RWPE2 (cell line): ENCODE data around the gene ACTR2.

Source experiments
- ATAC-seq: fragments of 200-7000 bp; cut with Tn5 transposase; 3 replicates; pipeline ENCODE4 v1.9.1; 2021; ENCODE audit warnings: low read depth
- DNase-seq: peaks from one replicate; pipeline ENCODE4 v3.0.0-alpha.2; 2020; ENCODE audit warnings: low spot score
- H3K27ac ChIP-seq: fragments of 450-650 bp; 2 replicates; pipeline ENCODE4 v1.5.1; 2017; ENCODE audit warnings: mild to moderate bottlenecking; ENCODE audit not compliant: poor library complexity, severe bottlenecking
- H3K27me3 ChIP-seq: fragments of 250-450 bp; sonication (Bioruptor Pico); 2 replicates; pipeline ENCODE4 v1.5.1; 2021; ENCODE audit warnings: mild to moderate bottlenecking, moderate library complexity; ENCODE audit not compliant: insufficient read depth, poor library complexity, severe bottlenecking
- H3K36me3 ChIP-seq: fragments of 250-450 bp; sonication (Bioruptor Pico); 2 replicates; pipeline ENCODE4 v1.5.1; 2020; ENCODE audit warnings: low read depth, mild to moderate bottlenecking, moderate library complexity
- H3K4me1 ChIP-seq: fragments of 250-450 bp; sonication (Bioruptor Pico); 2 replicates; pipeline ENCODE4 v1.5.1; 2021; ENCODE audit warnings: mild to moderate bottlenecking, moderate library complexity; ENCODE audit not compliant: insufficient read depth, poor library complexity, severe bottlenecking
- H3K4me3 ChIP-seq: fragments of 250-450 bp; sonication (Bioruptor Pico); 2 replicates; pipeline ENCODE4 v1.5.1; 2021; ENCODE audit warnings: mild to moderate bottlenecking, moderate library complexity; ENCODE audit not compliant: severe bottlenecking
- H3K9me3 ChIP-seq: fragments of 250-450 bp; sonication (Bioruptor Pico); 2 replicates; pipeline ENCODE4 v1.5.1; 2021; ENCODE audit warnings: mild to moderate bottlenecking, moderate library complexity; ENCODE audit not compliant: severe bottlenecking
- CTCF ChIP-seq: fragments of 450-650 bp; IDR thresholded peaks from one replicate; pipeline ENCODE4 v1.5.1; 2017; ENCODE audit warnings: mild to moderate bottlenecking, moderate library complexity; ENCODE audit not compliant: poor library complexity, severe bottlenecking

ACTR2 gene

GRCh38 chr2:65293376-65293775, 65.7 kb downstream of the ACTR2 start:
- no peak overlapping the region for H3K27ac ChIP-seq
- DNase-seq (no peak), ATAC-seq (no peak)
- no peak for TF ChIP-seq CTCF
- H3K9me3 ChIP-seq: no peaks in the 10 kb centered on the region
- H3K27me3 ChIP-seq: no peaks in the 10 kb centered on the region
- H3K36me3 ChIP-seq: no peaks in the 10 kb centered on the region
- H3K4me3 ChIP-seq: no peak overlapping the region
- H3K4me1 ChIP-seq: no peaks in the 10 kb centered on the region

GRCh38 chr2:65294136-65294535, 66.5 kb downstream of the ACTR2 start:
- no peak for ATAC-seq
- H3K4me1 ChIP-seq: no peaks in the 10 kb centered on the region
- TF ChIP-seq CTCF: no peak
- H3K27ac ChIP-seq: no peak overlapping the region
- no peaks in the 10 kb centered on the region for H3K36me3 ChIP-seq
- no peaks in the 10 kb centered on the region for H3K27me3 ChIP-seq
- H3K9me3 ChIP-seq: no peaks in the 10 kb centered on the region
- DNase-seq: no peak
- no peak overlapping the region for H3K4me3 ChIP-seq

- no peaks in the 10 kb centered on the region for H3K27me3 ChIP-seq
- no peak for ATAC-seq
Measured at GRCh38 chr2:65294701-65295100, 67.1 kb downstream of the ACTR2 start.

GRCh38 chr2:65296971-65297370, 69.3 kb downstream of the ACTR2 start:
- Histone ChIP-seq H3K4me3 (no peak overlapping the region), H3K36me3 (no peaks in the 10 kb centered on the region), H3K4me1 (no peaks in the 10 kb centered on the region), H3K27ac (no peak overlapping the region), H3K9me3 (no peaks in the 10 kb centered on the region), H3K27me3 (no peaks in the 10 kb centered on the region)
- no peak for ATAC-seq
- no peak for TF ChIP-seq CTCF
- no peak for DNase-seq

More at GRCh38 chr2:65294701-65295100, 67.1 kb downstream of the ACTR2 start:
- no peaks in the 10 kb centered on the region for H3K4me1 ChIP-seq
- no peak for TF ChIP-seq CTCF
- no peaks in the 10 kb centered on the region for H3K9me3 ChIP-seq
- no peak overlapping the region for H3K4me3 ChIP-seq
- H3K27ac ChIP-seq: no peak overlapping the region
- DNase-seq: no peak
- no peaks in the 10 kb centered on the region for H3K36me3 ChIP-seq

GRCh38 chr2:65297544-65297943, 69.9 kb downstream of the ACTR2 start:
- TF ChIP-seq CTCF: no peak
- Histone ChIP-seq H3K27me3 (no peaks in the 10 kb centered on the region), H3K27ac (no peak overlapping the region), H3K4me3 (no peak overlapping the region), H3K9me3 (no peaks in the 10 kb centered on the region), H3K36me3 (no peaks in the 10 kb centered on the region), H3K4me1 (no peaks in the 10 kb centered on the region)
- DNase-seq (no peak), ATAC-seq (no peak)
